Stimulated activated CD8-positive, alpha-beta memory T cell treated with anti-CD3 and anti-CD28 coated beads, Interleukin-4, amount 100 ng/mL, for 24 hours (primary cell): ENCODE measurements around the gene SSB.
"Not testable (repeated sequence)": the region's sequence is repeated elsewhere in the genome, so short reads cannot be mapped to it uniquely, and the experiment has no call there.

Experiments
- DNase-seq: peaks from one replicate; pipeline ENCODE4 v3.0.0-alpha.2; 2020; ENCODE audit warnings: low read depth

SSB gene

GRCh38 chr2:169798718-169799592 lies at the start of gene SSB:
SSB (plus strand) TSS chr2:169798871; CDS start chr2:169800961, 2,090 bp downstream.
- peak; percentile 95 for DNase-seq

DNA sequence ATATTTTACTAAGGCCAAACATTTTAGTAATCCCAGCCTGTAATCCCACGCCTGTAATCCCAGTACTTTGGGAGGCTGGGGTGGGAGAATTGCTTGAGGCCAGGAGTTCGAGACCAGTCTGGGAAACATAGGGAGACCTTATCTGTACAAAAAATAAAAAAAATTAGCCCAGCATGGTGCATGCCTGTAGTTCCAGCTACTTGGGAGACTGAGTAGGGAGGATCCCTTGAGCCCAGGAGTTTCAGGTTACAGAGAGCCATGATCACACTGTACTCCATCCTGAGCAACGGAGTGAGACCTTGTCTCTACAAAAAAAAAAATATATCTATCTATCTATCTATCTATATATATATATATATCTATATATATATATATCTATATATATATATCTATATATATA lies 45.9 kb upstream of the SSB start:
- no peak for DNase-seq

DNA sequence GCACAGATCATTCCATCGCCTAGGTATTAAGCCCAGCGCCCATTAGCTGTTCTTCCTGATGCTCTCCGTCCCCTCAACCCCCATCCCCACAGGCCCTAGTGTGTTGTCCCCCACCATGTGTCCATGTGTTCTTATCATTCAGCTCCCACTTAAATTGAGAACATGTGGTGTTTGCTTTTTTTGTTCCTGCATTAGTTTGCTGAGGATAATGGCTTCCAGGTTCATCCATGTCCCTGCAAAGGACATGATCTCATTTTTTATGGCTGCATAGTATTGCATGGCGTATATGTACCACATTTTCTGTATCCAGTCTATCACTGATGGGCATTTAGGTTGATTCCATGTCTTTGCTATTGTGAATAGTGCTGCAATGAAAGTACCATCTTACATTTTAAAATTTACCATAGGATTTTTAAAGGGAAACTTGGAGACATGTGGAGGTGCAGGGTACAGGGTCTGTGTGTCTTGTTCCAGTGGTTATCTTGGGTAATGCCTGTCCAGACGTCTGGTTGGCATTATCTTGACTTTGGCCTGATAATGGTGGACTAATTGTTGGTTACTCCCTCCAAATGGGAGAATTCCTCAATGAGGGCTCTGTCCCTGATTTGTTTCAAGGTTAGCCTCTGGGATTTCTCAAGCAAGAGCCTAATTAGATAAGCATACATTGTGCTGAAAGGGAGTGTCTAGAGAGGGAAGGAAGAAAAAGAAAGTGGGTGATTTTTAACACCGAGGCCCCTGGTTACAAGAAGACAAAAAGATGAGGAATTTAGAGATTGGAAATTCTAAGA lies 43.4 kb upstream of the SSB start:
- DNase-seq, result no peak

DNA sequence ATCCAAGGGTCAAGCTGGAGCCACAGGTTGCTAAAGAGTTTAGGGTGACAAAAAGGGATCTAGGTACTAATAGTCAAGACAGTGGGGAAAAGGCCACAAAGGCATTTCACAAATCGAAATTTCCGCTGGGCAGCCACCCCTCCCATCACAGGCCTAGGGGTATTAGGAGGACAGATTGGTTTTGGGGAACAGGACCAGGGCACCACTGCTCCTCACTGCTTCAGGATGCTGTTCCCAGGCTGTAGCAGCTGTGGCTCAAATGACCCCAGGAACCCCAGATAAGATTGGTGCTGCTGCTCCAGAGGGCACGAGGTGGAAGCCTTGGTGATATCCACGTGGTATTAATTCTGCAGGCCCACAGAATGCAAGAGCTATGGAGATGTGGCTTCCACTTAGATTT lies 42.3 kb upstream of the SSB start:
- no peak for DNase-seq

DNA sequence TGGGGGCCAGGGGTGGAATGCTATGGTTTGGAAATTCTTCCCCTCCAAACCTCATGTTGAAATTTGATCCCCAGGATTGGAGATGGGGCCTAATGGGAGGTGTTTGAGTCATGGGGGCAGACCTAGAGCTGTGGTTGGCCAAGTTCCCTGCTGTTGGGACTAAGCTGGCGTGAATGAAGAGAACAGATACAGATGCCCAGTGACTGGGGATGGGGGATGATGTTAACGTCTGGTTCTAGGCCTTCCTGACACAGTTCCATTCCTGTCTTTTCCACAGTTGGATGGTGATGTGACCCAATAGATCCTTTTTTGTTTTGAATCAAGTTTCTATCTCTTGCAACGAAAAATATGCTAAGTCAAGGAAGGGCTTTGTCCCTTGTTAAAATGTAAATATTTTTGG lies 41.3 kb upstream of the SSB start:
- no peak for DNase-seq

DNA sequence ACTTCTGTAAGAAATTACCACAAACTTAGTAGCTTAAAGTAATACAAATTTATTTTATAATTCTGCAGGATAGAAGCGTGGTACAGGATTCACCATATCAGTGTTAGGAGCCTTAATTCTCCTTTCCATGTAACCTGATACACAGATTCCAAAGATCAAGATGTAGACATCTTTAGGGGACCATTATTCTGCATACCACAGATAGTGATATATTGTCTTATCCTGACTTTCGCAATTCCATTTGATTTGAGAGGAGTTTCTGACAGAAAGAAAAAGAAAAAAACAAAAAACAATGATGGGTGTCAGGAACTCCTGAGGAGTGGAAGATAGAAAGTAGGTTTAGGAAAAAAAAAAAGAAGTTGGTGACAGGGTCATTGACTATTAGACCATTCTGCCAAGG lies 40.9 kb upstream of the SSB start:
- DNase-seq, result no peak

- DNase-seq, result no peak
These were observed 38.7 kb upstream of the SSB start for GRCh38 chr2:169759987-169760386.

DNA sequence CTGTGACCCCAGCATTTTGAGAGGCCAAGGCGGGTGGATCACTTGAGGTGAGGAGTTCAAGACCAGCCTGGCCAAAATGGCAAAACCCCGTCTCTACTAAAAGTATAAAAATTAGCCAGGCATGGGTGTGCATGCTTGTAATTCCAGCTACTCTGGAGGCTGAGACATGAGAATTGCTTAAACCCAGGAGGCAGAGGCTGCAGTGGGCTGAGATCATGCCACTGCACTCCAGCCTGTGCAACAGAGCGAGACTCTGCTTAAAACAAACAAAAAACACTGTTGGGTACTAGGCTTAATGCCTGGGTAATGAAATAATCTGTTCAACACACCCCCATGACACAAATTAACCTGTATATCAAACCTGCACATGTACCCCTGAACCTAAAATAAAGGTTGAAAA lies 37.9 kb upstream of the SSB start:
- DNase-seq, result not testable (repeated sequence)

GRCh38 chr2:169761251-169761969 lies 37.3 kb upstream of the SSB start:
- no peak for DNase-seq

- no peak for DNase-seq
These were observed 36.7 kb upstream of the SSB start for GRCh38 chr2:169761970-169762292.

- DNase-seq, result no peak
These were observed 33.1 kb upstream of the SSB start for GRCh38 chr2:169765523-169765922.

DNA sequence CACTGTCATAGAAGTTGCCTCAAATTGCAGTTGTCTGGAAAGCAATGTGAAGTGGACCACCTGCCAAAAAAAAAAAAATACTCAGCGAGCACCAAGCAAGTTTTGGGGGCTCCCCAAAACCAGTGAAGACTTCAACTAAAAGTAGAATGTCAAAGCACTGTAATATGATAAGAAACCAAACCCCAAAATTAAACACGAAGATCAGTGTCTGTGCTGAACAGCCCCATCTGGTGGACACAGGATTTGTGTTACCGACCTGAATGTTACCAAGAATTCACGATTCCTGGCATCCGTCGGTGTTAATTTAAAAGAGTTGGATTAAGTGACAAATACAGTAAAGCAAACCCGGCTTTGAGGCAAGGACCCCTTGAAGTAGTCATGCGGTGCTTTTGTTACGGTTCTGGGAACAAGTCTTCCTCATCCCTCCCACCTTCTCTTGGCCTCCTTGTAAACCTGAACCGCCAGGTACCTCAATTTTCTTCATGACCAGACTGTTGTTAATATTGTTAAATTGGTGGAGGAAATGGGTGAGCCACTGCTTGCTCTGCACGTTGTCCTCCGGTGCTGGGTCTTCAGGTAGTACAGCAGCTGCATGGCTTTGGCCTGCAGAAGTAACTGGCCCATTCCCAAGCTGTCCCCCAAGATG lies 31.3 kb upstream of the SSB start:
- DNase-seq, result peak; percentile 12

GRCh38 chr2:169768262-169768995 lies 30.2 kb upstream of the SSB start:
- peak; percentile 9 for DNase-seq

DNA sequence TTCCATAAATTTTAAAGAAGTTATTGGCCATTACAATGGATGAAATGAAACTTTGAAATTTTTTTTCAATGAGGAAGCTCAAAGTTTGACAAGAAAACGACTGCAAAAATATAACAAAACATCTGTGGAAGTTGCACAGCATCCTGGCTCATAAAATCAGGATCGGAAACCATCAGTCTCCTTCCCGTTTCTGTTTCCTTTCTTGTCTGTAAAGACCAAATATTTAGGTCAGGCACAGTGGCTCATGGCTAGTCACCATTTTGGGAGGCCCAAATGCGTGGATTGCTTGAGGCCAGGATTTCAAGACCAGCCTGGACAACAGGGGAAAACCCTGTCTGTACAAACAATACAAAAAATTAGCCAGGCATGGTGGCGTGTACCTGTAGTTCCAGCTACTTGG lies 27.6 kb upstream of the SSB start:
- DNase-seq, result no peak

GRCh38 chr2:169771612-169772011 lies 27.1 kb upstream of the SSB start:
- no peak for DNase-seq

- DNase-seq, result no peak
These were observed 26.0 kb upstream of the SSB start for GRCh38 chr2:169772651-169773050.

- DNase-seq, result no peak
These were observed 23.3 kb upstream of the SSB start for GRCh38 chr2:169775354-169775753.

- no peak for DNase-seq
These were observed 22.9 kb upstream of the SSB start for GRCh38 chr2:169775765-169776164.

- DNase-seq, result no peak
These were observed 22.4 kb upstream of the SSB start for GRCh38 chr2:169776252-169776761.

DNA sequence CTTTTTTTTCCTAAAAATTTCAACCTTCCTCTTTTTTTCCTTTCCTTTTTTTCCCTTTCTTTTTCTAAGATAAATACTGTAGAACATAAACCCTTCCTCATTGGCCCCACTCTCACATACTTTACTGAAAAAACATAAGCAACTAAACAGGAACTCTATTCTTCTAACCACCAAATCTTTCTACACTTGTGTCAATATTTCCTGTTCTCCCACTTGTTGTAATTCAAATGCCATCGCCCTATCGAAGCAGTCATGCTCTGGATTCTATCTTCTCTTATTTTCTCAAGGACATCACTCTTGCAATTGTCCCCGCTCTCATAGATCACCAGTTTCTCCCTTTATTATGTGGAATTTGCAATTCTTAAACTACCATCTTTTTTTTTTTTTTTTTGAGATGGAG lies 20.2 kb upstream of the SSB start:
- no peak for DNase-seq

- no peak for DNase-seq
These were observed 17.2 kb upstream of the SSB start for GRCh38 chr2:169781249-169782013.
